SH-SY5Y (cell line): ENCODE measurements around the gene MICAL2.

Experiments used
- GATA2 ChIP-seq: IDR thresholded peaks from 2 replicates; pipeline ENCODE4 v1.6.1; 2011; ENCODE audit warnings: mild to moderate bottlenecking, low read depth, low read length
- GATA3 ChIP-seq: IDR thresholded peaks from 2 replicates; pipeline ENCODE4 v1.6.1; 2011; ENCODE audit warnings: low read depth, mild to moderate bottlenecking, low read length, moderate library complexity

Gene MICAL2

GRCh38 chr11:12124306-12124705, 13.9 kb downstream of the MICAL2 start:
- TF ChIP-seq GATA2 (no peak), GATA3 (no peak)

GRCh38 chr11:12125609-12126149, 15.3 kb downstream of the MICAL2 start:
- TF ChIP-seq GATA2 (no peak), GATA3 (no peak)

- TF ChIP-seq GATA3 (no peak), GATA2 (no peak)
These were observed 16.1 kb downstream of the MICAL2 start for GRCh38 chr11:12126344-12127019.

GRCh38 chr11:12127206-12127898, 17.0 kb downstream of the MICAL2 start:
- TF ChIP-seq GATA2 (no peak), GATA3 (no peak)

- TF ChIP-seq GATA3 = no peak
- no peak for TF ChIP-seq GATA2
These were observed 17.9 kb downstream of the MICAL2 start for GRCh38 chr11:12128301-12128751.

GRCh38 chr11:12129227-12129626, 18.8 kb downstream of the MICAL2 start:
- TF ChIP-seq GATA3 (no peak), GATA2 (no peak)

GRCh38 chr11:12130180-12130980, 20.0 kb downstream of the MICAL2 start:
- TF ChIP-seq GATA2 (no peak), GATA3 (no peak)

- no peak for TF ChIP-seq GATA3
- TF ChIP-seq GATA2 = no peak
These were observed 21.8 kb downstream of the MICAL2 start for GRCh38 chr11:12131943-12132789.

- TF ChIP-seq GATA3 = no peak
- TF ChIP-seq GATA2 = no peak
These were observed 22.4 kb downstream of the MICAL2 start for GRCh38 chr11:12132790-12133145.

GRCh38 chr11:12133547-12134235, 23.3 kb downstream of the MICAL2 start:
- no peak for TF ChIP-seq GATA3
- TF ChIP-seq GATA2 = no peak

GRCh38 chr11:12134236-12134585, 23.8 kb downstream of the MICAL2 start:
- TF ChIP-seq GATA2 (no peak), GATA3 (no peak)

GRCh38 chr11:12135185-12135584, 24.8 kb downstream of the MICAL2 start:
- no peak for TF ChIP-seq GATA2
- no peak for TF ChIP-seq GATA3

- no peak for TF ChIP-seq GATA3
- no peak for TF ChIP-seq GATA2
These were observed 26.8 kb downstream of the MICAL2 start for GRCh38 chr11:12137005-12137690.
